Vagina (tissue), 2 donors: Measurements from ENCODE around the gene ABCA2. TPM values are rescaled to one million over a fixed set of nuclear protein-coding genes. Genes with fewer than 3 reads are reported as not detected.
A peak's percentile ranks its signal among the peaks of the same experiment; 100 is the strongest.

Experiments used
- DNase-seq, 2 donors: peaks; one replicate each; pipeline ENCODE4 v3.0.0-alpha.2; 2017; ENCODE audit errors: extremely low spot score in 2 of 2
- H3K27ac ChIP-seq: fragments of 200-600 bp; sonication (generic); one replicate; pipeline ENCODE4 v1.5.1; 2019
- H3K27me3 ChIP-seq: fragments of 200-600 bp; sonication (generic); one replicate; pipeline ENCODE4 v1.5.1; 2019
- H3K36me3 ChIP-seq, 2 donors: fragments of 200-600 bp; sonication (generic); one replicate each; pipeline ENCODE4 v1.5.1; 2017 to 2019
- H3K4me1 ChIP-seq: fragments of 200-600 bp; sonication (generic); one replicate; pipeline ENCODE4 v1.5.1; 2019
- H3K4me3 ChIP-seq, 2 donors: fragments of 200-600 bp; sonication (generic); 1 replicate in 1 of 2; 2 replicates in 1 of 2; pipeline ENCODE4 v1.5.1; 2016 to 2019
- H3K9me3 ChIP-seq: fragments of 200-600 bp; sonication (generic); one replicate; pipeline ENCODE4 v1.5.1; 2019
- POLR2A ChIP-seq, 2 donors: fragments of 450-650 bp; IDR thresholded peaks; one replicate each; pipeline ENCODE4 v1.6.1; 2017; ENCODE audit warnings: antibody characterized with exemption in 2 of 2, mild to moderate bottlenecking in 2 of 2, moderate library complexity in 2 of 2
- POLR2AphosphoS5 ChIP-seq, 2 donors: sonication (generic); formaldehyde crosslinking; IDR thresholded peaks; one replicate each; pipeline ENCODE4 v1.9.0; 2017; ENCODE audit warnings: antibody characterized with exemption in 2 of 2, mild to moderate bottlenecking in 2 of 2, low read depth in 1 of 2; ENCODE audit not compliant: insufficient read depth in 1 of 2
- intact Hi-C: fragments of 100-400 bp; cut with DNase I; formaldehyde crosslinking; loops from one replicate; pipeline ENCODE4 v1.15.1; 2023
- total RNA-seq: library from RNA; depleted of rRNA; stranded (reverse); fragments of >200 nt; gene quantifications from one replicate; pipeline ENCODE4 v1.2.3, GENCODE V29; 2016
- TF ChIP-seq, protein P1 (sequence below), 3 experiments: fragments of 450-650 bp in 2 of 3; fragments of 200-600 bp in 1 of 3; sonication (generic) in 1 of 3; IDR thresholded peaks; one replicate each; pipeline ENCODE4 v1.5.1; 2017 to 2019; ENCODE audit warnings: antibody characterized with exemption in 3 of 3, mild to moderate bottlenecking in 2 of 3, moderate library complexity in 2 of 3

ABCA2 gene
- total RNA-seq, 1 donor from 2014 or later: 44.0 TPM

DNA sequence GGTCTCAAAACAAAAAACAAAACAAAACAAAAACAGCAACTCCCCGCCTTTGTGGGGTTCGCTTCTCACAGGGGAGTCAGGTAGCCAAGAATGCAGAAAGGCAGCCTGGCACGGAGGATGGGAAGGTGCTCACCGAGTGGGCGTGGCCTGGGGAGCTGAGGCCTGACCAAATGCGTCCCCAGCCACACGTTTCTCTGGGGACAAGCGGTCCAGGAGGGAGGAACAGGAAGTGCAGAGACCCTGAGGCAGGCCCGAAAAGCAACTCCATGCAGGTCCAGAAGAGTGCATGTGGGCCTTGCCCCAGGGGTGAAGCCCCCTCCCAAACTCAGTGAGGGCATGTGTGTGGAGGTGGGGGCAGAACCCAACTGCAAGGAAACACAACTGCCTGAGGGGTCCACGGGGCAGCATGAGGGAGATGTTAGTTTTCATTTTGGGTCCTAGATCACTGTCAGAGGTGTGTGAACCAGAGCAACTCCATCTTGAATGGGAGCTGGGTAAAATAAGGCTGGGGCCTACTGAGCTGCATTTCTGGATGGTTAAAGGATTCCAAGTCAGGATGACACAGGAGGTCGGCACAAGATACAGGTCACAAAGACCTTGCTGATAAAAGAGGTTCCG, 46.7 kb upstream of the ABCA2 start:
- H3K4me1 ChIP-seq: peaks cover 34% of the 10 kb centered on the region
- H3K36me3 ChIP-seq: peaks cover 0 to 12% of the 10 kb centered on the region in 2 donors
- TF ChIP-seq POLR2AphosphoS5 (IDR thresholded peaks at IDR 0.05; ENCODE audit: insufficient read depth in 1 of 2, low read depth in 1 of 2): no peak
- no peak for TF ChIP-seq POLR2A (IDR thresholded peaks at IDR 0.05)
- TF ChIP-seq, protein P1, sequence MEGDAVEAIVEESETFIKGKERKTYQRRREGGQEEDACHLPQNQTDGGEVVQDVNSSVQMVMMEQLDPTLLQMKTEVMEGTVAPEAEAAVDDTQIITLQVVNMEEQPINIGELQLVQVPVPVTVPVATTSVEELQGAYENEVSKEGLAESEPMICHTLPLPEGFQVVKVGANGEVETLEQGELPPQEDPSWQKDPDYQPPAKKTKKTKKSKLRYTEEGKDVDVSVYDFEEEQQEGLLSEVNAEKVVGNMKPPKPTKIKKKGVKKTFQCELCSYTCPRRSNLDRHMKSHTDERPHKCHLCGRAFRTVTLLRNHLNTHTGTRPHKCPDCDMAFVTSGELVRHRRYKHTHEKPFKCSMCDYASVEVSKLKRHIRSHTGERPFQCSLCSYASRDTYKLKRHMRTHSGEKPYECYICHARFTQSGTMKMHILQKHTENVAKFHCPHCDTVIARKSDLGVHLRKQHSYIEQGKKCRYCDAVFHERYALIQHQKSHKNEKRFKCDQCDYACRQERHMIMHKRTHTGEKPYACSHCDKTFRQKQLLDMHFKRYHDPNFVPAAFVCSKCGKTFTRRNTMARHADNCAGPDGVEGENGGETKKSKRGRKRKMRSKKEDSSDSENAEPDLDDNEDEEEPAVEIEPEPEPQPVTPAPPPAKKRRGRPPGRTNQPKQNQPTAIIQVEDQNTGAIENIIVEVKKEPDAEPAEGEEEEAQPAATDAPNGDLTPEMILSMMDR (IDR thresholded peaks at IDR 0.05): no peak
- H3K27me3 ChIP-seq: no peaks in the 10 kb centered on the region
- no peaks in the 10 kb centered on the region for H3K9me3 ChIP-seq
- intact Hi-C loops: no loop called here
- DNase-seq: no peak
- no peak overlapping the region for H3K4me3 ChIP-seq
- no peak overlapping the region for H3K27ac ChIP-seq

DNA sequence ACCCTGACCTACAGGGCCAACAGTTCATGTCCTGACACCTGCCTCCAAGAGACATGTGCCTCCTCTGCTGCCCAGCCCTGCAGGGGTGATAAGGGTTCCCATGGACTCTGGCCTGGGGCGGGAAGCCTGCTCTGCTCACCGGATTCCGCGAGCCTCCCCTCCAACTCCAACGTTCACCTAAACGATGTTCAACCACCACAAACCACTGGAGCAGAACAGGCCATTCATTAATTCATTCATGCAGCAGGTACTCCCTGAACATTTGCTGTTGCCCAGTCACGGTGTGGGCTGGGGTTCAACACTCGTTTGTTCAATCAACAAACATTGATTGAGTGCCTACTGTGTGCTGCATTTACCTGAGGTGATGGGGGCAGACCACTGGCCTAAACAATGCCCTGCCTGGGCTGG, 46.0 kb upstream of the ABCA2 start:
- H3K27me3 ChIP-seq: no peaks in the 10 kb centered on the region
- no peak overlapping the region for H3K4me3 ChIP-seq
- H3K36me3 ChIP-seq: peaks cover 0 to 4% of the 10 kb centered on the region in 2 donors
- intact Hi-C loops: no loop called here
- DNase-seq: no peak
- H3K9me3 ChIP-seq: no peaks in the 10 kb centered on the region
- H3K27ac ChIP-seq: no peak overlapping the region
- H3K4me1 ChIP-seq: peaks cover 32% of the 10 kb centered on the region
- TF ChIP-seq POLR2AphosphoS5 (IDR thresholded peaks at IDR 0.05; ENCODE audit: insufficient read depth in 1 of 2, low read depth in 1 of 2) (no peak), POLR2A (IDR thresholded peaks at IDR 0.05) (no peak)

DNA sequence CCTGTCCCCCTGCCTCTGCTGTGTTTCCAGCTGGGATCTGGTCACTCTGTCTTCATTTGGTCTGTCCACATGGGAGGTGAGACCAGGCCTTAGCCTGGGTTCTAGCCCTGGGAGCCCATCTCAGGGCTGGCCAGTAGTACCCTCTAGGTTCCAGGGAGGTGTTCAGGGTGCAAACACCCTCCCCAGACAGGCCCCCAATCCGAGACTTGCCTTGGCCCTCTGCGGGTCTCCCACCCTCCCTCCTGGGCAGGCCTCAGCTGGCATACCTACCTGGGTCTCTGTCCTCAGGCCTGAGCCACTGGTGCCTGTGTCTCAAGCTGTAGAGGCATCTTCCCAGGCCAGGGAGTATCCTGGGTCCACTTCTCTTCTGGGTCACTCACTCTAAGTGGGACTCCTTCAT, 43.2 kb upstream of the ABCA2 start:
- peaks cover 14% of the 10 kb centered on the region for H3K4me1 ChIP-seq
- H3K4me3 ChIP-seq: no peak overlapping the region
- DNase-seq: no peak
- H3K9me3 ChIP-seq: no peaks in the 10 kb centered on the region
- no peak overlapping the region for H3K27ac ChIP-seq
- no peak for TF ChIP-seq POLR2A (IDR thresholded peaks at IDR 0.05)
- TF ChIP-seq POLR2AphosphoS5 (IDR thresholded peaks at IDR 0.05; ENCODE audit: insufficient read depth in 1 of 2, low read depth in 1 of 2): no peak
- TF ChIP-seq, protein P1 (IDR thresholded peaks at IDR 0.05): no peak
- H3K27me3 ChIP-seq: no peaks in the 10 kb centered on the region
- intact Hi-C loops: no loop called here
- H3K36me3 ChIP-seq: no peaks in the 10 kb centered on the region

DNA sequence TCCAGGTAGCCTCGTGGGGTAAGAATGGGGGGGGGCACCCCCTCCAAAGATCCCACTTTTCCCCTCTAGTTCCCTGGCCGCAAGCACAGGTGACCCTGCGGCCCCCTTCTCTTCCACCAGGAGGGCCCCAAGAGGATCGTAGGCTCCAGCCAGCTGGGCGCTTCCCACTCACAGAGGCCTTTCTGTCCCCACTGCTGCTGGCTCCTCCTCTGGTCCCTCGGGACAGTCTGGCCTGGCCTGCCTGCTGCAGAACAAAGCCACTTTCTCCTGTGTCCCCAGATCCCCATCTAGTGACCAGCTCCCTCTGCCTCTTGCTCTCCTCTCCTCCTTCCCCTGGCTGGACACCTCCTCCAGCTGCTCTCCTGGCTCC, 42.9 kb upstream of the ABCA2 start:
- Histone ChIP-seq H3K27me3 (no peaks in the 10 kb centered on the region), H3K36me3 (no peaks in the 10 kb centered on the region), H3K4me3 (peak overlapping the region; percentile 33 to 44), H3K27ac (peak overlapping the region; percentile 9), H3K4me1 (peaks cover 14% of the 10 kb centered on the region), H3K9me3 (no peaks in the 10 kb centered on the region)
- intact Hi-C loops: no loop called here
- TF ChIP-seq, protein P1 (IDR thresholded peaks at IDR 0.05): no peak
- TF ChIP-seq POLR2AphosphoS5 (IDR thresholded peaks at IDR 0.05; ENCODE audit: insufficient read depth in 1 of 2, low read depth in 1 of 2) (peak in 1 of 2 donors; percentile 27), POLR2A (IDR thresholded peaks at IDR 0.05) (no peak)
- no peak for DNase-seq

DNA sequence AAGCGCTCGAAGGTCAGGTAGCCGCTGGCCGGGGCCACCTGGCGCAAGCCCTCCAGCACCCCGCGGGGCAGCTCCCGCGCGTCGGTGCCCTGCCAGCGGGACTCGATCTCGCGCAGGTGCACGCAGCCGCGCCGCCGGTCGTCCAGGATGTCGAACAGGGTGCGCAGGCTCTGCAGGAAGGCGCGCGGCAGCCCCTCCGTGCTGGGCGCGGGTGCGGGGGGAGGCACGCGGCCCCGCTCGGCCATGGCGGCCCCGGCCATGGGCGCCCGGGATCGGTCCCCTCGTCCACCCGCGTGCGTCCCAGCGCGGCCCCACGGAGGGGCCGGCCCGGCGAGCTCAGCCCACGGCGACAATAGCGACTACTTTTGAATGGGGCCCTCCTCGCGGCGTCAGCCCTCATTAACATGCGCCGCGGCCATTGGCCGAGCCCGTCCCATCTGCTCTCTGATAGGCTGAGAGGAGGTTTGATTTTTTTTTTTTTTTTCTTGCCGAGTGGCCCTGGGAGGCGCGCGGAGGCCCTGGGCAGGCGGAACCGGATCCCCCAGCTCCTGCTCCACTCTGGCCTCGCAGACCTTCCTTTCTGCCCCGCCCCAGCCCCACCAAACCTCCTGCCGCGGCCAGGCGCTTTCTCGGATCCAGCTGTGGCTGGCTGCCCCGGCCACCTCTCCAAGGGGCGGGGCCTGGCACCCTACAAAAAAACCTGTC, 42.3 kb upstream of the ABCA2 start, which contains the start of gene SAPCD2:
Gene SAPCD2 (minus strand): TSS at position 357 of the 705 bp plus-strand sequence. CDS start 97 bp downstream, at position 260.
- peak within 1 kb of the TSS; percentile 33 to 44 for H3K4me3 ChIP-seq
- H3K36me3 ChIP-seq: no peaks in the 10 kb centered on the region
- H3K4me1 ChIP-seq: peaks cover 14% of the 10 kb centered on the region
- TF ChIP-seq, protein P1 (IDR thresholded peaks at IDR 0.05): no peak
- peak in 1 of 2 donors; percentile 53 for TF ChIP-seq POLR2AphosphoS5 (IDR thresholded peaks at IDR 0.05; ENCODE audit: insufficient read depth in 1 of 2, low read depth in 1 of 2)
- H3K9me3 ChIP-seq: no peaks in the 10 kb centered on the region
- H3K27ac ChIP-seq: peak within 1 kb of the TSS; percentile 9
- intact Hi-C loops: no loop called here
- H3K27me3 ChIP-seq: no peaks in the 10 kb centered on the region
- DNase-seq: no peak
